ENCODE results near the gene LRP1B.

Gene LRP1B

DNA sequence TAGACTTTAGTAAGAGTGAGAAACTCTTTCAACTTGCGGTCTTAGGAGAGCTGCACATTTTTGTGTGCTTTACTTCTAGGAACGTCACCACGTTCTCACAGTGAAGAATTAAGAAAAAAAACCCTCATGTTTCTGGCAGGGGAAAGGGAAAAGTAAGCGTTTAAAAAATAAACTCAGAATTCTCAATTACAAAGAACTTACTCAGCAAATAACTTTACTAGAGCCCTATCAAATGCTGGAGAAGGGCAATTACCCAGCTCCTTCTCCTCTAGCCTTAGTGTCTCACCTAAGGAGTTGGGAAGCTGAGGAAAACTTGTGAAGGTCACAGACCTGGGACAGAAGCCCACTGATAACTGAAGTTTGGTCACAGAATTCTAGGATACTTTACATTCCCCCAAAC is 1500.3 kb downstream of the LRP1B start:
- no peak for DNase-seq (ENCODE audit: low read depth, low spot score)

DNA sequence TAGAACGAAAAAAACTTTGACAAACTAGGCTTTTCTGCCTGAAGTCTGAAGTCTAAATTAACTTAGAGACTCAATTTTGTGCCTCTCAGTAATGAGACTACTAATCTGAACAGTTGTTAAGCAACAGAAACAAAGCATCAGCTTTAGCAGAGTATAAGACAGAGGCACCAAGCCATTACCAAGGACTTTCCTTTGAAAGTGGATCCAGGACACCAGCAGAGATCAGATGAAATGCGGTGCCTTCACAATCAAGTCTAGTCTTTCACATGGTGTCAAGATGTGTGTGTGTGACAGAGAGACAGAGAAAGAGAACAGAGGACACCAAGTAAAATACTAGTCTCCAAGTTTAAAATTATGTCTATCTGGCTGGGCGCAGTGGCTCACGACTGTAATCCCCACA is 1502.9 kb downstream of the LRP1B start:
- DNase-seq (ENCODE audit: low read depth, low spot score) = no peak

DNA sequence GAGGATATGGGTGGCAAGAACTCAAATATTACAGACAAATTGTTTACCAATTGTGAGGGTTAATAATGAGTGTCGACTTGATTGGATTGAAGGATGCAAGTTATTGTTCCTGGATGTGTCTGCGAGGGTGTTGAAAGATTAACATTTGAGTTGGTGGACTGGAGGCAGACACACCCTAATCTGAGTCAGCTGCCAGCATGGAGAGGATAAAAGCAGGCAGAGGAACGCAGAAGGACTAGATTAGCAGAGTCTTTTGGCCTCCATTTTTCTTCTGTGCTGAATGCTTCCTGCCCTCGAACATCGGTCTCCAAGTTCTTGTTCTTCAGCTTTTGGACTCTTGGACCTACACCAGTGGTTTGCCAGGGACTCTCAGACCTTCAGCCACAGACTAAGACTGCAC is 1503.7 kb downstream of the LRP1B start:
- no peak for DNase-seq (ENCODE audit: low read depth, low spot score)

DNA sequence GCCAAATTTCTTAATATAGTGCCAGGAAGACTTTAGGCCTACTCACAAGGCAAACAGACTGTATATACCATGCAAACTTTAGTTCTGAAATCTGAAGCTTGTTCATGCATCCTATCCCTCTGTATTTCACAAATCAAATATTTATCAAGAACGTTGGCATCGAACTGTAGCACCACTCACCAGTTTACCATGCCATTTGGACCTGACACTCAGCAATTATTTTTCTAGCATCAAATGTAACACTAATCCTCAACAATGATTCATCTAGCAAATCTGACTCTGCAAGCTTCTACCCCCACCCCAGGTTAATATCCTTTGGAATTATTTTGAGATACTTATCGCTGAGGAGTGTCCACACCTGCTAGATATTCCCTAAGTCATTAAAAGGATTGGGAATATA is 1506.6 kb downstream of the LRP1B start:
- no peak for DNase-seq (ENCODE audit: low read depth, low spot score)

DNA sequence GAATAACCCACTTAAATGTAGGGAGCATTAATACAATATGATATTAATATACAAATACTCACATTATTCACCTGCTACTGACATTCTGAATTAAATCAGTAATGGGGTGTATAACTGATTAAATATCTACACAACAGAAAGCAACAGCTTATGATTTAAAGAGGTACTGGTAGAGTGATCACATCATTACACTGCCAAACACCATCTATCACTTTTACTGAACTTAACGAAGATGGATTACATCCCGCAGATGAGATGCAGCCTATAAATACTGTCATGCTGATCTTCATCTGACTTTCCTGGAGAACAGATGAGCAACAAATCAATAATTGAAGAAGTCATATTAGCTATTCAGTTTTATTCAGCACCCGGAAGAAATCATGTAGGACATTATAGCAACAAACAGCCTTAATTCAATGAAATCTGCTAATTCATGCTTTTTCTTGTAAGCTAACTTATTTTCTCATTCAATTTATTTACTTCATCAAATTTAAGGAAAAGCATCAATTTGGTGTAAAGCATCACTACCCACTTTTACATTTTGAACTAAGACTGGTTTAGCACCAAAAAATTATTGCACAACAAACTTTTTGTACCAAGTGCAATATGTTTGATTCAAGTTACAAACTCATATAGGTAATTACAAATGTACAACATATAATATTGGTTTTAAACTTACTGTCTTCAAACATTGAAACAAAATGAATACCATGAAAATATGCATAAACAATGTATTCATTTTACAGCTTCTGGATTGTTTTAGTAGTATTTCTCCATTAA is 1509.0 kb downstream of the LRP1B start:
- no peak for DNase-seq (ENCODE audit: low read depth, low spot score)

DNA sequence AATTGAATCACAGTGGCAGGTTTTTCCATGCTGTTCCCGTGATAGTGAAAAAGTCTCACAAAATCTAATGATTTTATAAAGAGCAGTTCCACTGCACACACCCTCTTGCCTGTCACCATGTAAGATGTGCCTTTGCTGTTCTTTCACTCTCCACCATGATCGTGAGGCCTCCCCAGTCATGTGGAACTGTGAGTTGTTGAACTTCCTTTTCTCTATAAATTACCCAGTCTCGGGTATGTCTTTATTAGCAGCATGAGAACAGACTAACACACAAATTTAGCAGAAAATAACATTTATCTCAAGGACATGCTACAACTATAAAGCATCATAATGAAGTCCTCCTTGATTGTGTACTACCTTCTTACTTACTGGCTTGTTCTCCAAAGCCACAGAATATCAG is 1526.0 kb downstream of the LRP1B start:
- no peak for DNase-seq (ENCODE audit: low read depth, low spot score)

DNA sequence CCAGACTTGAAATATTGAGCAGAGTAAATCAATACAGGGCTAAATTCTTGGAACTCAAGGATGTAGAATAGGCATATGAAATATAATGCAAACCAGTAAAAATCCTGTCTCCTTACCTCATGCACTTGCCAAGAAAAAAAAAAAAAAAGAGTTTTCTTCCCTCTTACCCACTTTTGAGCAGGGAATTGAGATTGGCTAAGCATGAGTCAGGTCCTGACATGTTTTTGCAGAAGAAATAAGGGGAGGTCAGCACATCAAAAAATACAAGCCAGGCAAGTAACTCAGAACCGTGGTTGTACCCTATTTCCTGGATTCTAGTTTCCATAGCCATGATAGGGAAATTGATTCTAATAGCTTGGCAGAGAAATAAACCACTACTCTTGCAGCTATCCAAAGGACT is 1526.7 kb downstream of the LRP1B start:
- no peak for DNase-seq (ENCODE audit: low read depth, low spot score)

DNA sequence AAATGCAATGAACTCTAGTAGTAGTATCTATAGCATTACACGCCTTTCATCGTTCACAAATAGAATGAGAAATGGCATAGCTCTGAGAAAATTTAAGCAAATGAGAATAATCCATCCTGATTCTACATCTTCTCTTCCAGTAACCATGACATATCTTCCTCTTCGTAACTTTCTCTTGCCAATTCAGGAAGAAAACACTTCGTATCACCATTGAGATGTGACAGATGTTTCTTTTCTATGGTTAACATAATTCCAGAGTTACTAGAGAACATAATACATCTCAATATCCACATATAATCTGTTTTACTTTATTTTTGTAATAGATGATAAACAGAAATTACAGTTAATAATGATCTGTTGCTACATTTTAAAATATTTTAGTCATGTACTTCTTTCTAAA is 1527.4 kb downstream of the LRP1B start:
- no peak for DNase-seq (ENCODE audit: low read depth, low spot score)

DNA sequence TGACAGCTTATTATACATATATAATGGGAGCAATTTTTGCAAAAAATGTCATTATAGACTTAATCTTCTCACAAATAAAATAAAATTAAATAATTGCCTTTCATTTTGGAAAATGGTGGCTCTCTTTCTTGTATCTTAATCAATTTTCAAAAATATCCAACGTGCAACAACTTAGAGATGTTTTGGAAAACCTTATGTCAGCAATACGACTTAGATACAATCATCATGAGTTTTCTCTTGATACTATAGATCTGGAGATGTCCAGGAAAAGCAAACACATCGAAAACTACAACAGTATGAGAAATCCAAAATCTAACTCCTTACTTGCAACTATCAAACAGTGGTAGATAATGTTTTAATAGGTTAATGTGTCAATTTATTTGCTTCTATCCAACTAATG is 1529.0 kb downstream of the LRP1B start:
- no peak for DNase-seq (ENCODE audit: low read depth, low spot score)

DNA sequence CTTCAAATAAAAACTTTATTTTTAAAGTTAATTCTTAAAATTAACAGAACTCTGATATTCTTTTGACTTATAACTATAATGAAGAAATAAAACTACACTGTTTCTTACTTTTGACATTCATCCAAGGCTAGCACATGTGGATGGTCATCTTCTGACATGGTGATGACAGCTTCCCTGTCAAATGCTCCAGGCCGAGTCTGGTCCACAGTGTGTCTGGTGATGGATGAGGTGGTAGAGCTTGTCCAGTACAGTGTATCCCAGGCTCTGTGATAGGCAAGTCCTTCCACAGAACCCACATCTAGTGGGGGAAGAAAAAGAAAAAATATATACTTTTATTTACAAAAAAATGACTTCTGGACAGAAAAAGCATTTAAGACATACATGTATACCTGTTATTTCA is 1529.5 kb downstream of the LRP1B start:
- DNase-seq (ENCODE audit: low read depth, low spot score) = no peak

DNA sequence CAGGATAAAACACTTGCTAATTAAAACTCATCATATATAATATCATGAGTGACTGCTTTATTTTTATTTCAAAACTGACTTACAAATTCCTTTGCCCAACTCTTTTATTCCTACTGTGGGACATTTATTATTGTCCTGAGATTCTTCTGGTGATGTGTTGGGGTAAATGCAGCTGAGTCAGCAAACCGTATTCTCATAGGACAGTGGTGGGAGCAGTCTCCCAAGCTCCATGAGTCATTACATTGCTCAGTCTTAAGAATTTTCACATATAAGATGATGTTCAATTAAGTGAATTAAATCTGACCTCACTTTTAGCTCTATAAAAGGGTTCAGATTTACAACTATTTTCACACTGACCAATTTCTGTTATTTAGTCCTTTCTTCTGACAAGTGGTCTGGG is 1530.7 kb downstream of the LRP1B start:
- DNase-seq (ENCODE audit: low read depth, low spot score) = no peak

DNA sequence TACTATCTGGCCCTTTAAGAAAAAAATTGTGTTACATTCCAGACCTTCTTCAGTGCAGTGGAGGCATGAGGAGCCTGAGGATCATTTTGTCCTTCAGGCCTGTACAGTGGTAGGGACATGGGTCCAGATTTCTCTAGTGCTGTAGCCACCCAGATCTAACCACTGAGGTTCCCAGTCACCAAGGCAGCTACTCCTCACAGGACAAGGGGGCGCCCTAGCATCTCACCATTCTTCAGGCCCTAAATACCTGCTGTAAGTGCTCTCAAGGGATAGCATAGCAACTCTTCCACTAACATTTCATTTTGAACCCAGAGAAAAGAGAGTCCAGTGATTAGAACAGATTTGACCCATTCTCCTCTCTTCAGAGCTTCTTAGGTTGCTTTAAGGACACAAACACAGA is 1533.0 kb downstream of the LRP1B start:
- no peak for DNase-seq (ENCODE audit: low read depth, low spot score)

DNA sequence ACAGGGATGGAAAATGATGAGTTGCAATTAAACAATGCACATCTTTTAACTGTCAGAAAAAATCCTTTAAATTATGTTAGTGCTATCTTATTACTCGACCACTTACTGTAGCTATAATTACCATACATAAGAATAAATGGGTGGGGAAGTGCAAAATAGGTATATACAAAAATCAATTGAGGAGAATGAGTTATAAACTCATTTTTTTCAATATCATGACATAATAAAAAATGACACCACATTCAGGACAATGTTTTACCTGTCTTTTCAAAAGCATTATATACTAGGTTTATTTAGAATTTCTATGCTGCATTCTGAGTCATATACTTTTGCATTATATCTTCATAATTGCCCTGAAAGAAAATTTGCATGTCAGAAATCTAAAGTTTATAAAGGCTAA is 1533.6 kb downstream of the LRP1B start:
- DNase-seq (ENCODE audit: low read depth, low spot score) = no peak

DNA sequence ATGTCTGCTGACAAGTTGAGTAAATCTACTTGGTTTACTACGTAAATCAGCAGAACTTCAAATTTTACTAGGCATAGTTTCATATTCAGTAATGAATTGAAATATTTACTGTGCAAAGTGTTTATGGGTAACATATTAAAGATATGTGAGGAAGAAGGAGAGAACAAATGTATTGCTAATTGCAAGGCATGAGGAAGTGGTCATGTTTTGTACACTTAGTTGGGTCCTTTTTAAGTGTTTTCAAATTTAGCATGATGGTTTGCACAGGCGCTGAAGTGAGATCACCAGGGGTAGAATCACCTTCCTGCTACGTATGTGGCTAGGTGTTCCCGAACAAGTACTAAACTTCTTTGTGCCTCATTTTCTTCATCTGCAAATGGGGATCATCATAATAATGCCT is 1534.4 kb downstream of the LRP1B start:
- no peak for DNase-seq (ENCODE audit: low read depth, low spot score)

DNA sequence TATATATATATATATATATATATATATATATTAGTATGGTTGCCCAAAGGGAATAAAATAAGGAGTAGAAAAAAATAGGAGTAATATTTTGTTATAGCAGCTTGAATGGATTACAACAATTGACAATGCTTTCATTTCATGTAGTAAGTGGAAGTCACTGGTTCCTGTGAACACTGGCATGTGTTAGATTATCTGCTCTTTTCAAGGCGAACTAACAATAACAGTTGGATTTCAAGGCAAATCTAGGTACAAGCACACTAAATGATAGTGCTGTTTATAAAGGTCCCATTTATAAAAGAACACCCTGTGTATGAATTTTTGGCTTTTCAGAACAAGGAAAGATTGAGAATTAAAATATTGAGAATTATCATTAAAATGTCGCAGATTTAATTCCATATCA is 1535.7 kb downstream of the LRP1B start:
- no peak for DNase-seq (ENCODE audit: low read depth, low spot score)

DNA sequence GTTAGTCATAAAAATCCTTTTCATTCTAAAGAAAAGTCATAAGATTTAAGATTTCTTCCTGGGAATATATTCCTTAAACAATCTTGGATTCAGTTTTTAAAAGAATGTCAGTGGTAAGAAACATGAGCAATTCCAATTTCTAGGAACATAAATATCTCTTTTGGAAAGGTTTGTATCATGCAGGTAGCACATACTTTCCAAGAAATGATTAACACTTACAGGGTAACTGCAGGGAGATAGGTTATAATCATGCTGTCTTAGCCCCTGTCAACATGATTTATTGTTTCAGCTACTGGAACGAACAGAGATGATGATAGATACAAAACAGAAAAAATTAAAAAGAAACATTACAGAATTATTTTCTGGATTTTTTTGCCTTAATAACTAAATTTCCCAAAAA is 1537.7 kb downstream of the LRP1B start:
- no peak for DNase-seq (ENCODE audit: low read depth, low spot score)

DNA sequence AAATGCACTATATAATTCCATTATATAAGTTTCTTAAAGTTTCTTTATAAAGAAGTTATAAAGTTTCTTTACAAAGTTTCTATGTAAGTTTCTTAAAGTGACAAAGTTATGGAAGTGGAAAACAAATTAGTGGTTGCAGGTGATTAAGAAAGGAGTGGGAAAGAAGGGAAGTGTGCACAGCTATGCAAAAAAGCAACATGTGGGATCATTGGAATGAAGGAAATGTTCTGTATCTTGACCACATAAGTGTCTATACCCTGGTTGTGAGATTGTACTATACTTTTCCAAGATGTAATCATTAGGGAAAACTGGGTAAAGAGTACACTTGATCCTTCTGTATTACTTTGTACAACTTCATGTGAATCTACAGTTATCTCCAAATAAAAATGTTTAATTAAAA is 1541.1 kb downstream of the LRP1B start:
- DNase-seq (ENCODE audit: low read depth, low spot score) = no peak

DNA sequence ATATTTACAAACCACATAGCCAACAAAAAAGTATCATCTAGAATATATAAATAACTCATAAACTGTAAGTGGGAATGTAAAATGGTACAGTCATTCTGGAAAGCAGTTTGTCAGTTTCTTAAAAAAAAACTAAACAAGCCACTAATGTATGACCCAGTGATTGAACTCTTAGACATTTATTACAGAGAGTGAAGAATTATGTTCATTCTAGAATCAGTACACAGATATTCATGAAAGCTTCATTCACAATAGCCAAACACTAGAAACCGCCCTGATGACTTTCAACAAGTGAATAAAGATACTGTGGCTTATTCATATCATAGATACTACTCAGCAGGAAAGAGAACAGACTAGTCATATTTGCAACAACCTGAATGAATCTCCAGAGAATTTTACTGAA is 1541.5 kb downstream of the LRP1B start:
- no peak for DNase-seq (ENCODE audit: low read depth, low spot score)

DNA sequence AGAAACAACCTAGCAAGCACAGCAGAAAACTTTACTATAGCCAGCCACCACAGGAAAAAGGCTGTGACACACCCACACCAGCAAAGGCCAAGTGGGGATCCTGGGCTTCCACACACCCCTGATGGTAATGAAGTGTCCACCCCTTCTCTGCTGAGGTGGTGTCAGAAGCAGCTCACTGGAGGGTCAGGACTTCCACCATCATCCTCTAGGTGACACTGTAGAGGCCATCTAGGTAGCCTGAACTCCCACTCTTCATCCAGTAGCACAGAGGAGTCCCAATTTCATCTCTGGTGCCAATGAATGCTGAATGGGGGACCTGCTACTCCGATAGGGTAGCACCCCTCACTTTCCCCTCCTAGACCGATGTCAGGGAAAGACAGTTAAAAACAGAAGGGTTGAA is 1544.4 kb downstream of the LRP1B start:
- peak; percentile 42 for DNase-seq (ENCODE audit: low read depth, low spot score)

DNA sequence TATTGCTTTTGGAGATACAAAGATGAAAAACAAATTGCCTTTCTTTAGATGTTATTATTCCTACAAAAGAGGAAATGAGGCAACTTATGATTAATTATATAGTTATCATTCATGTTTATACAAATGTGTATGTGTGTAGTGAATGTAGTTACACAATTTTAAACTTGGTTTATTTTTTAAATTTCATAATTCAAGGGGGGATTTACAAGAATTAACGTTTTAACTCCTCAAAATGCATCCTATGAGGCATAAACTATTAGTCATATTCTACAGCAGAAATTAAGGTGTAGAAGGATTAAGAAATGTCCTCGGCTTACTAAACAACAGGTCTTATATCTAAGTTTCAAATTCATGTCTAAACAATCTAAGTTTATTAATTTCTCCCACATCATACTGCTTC is 1545.8 kb downstream of the LRP1B start:
- DNase-seq (ENCODE audit: low read depth, low spot score) = no peak

DNA sequence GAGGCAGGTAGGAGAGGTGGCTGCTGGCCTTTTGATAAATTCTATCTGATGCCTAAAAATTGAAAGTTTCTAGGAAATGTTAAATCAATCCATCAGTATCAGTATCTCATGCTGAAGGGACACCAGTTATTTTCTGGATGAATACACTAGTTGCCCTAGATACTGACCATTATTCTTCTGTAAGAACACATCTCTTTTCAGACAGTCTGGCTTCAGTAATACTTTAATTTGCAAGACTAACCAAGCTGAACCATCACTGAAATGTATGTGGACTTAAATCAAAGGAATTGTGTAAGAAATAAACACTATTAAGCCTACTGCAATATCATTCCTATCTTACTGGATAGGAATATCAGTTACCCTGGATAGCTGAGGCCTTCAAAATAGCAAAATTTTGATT is 1546.3 kb downstream of the LRP1B start:
- no peak for DNase-seq (ENCODE audit: low read depth, low spot score)

DNA sequence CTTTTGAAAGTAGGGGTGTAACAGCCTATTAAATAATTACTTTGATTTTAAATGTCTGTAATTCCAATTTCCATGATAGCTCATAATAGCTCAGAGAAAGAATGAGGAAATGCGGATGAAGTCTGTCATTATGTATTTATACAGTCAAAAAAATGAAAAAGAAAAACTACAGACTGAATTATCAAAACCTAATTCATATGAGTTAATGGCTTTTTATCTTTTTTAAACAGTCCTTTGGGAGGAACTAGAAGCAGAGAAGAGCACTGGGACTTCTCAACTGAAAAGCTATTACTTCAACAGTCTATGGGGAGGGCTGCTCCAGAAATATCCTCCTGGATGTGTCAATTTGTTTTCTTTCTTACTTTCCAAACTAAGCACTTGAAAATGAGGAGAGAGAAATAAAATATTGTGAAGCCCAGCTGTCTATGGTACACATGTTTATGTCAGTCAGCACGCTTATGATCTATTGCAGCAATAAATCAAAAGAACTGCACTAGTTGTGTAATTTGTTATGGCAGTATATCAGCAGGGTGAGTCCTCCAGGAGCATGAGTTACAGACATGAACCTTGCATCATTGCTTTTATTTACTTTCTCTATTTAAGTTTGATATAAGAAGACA is 1550.2 kb downstream of the LRP1B start:
- DNase-seq (ENCODE audit: low read depth, low spot score) = no peak

DNA sequence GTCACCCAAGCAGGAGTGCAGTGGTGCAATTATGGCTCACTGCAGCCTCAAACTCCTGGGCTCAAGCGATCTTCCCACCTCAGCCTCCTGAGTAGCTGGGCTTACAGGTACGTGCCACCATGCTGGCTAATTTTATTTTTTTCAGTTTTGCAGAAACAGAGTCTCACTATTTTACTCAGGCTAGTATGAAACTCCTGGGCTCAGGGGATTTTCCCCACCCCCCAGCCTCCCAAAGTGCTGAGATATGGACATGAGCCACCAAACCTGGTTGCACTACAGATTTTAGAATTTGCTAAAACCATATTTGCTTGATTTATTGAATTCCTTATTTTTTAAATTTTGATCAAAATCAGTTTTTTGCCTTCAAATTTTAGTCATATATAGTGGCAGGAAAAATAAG is 1553.4 kb downstream of the LRP1B start:
- DNase-seq (ENCODE audit: low read depth, low spot score) = no peak

DNA sequence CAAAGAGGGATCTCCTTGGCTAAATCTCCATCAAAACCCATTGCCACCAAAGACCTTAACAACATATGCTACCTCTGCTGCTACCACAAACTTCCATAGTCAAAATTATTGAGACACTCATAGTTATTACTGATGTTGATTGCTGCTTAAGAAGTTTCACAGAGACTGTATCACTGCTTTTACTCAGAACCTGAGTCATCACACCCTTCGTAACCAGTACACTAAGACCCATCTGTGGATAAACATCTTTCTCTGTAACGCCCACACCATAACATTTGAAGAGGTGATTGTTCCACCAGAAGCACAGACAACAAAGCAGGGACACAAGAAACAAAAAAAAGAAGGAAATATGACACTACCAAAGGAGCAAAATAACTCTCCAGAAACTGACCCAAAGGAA is 1563.1 kb downstream of the LRP1B start:
- DNase-seq (ENCODE audit: low read depth, low spot score) = no peak
